ENCODE results near the gene GPANK1. TPM values are rescaled to one million over a fixed set of nuclear protein-coding genes. Genes with fewer than 3 reads are reported as not detected.

The GPANK1 gene
- total and polyA plus RNA-seq, 10 of the 15 experiments (the other 5 are each of a cell fraction or from before 2014, with no cell fraction given): 11.7 to 36.3 (median 17.5) TPM

- H3K27me3 ChIP-seq (replicated peaks in 1 of 2; ENCODE audit: control insufficient read depth in 2 of 2, insufficient read depth in 2 of 2, low read length in 1 of 2): no peaks in the 10 kb centered on the region
- no peak for FAIRE-seq
- DNase-seq (ENCODE audit: low read depth, low spot score): no peak
- no peak overlapping the region for H3K27ac ChIP-seq (ENCODE audit: control insufficient read depth, insufficient read depth)
- no peaks in the 10 kb centered on the region; the same call in 1 of the 2 replicates for H3K79me2 ChIP-seq (ENCODE audit: control insufficient read depth, insufficient read depth, low read length)
- no peaks in the 10 kb centered on the region for H3K9me3 ChIP-seq (replicated peaks; ENCODE audit: control insufficient read depth, insufficient read depth, low read length)
- H3K36me3 ChIP-seq (ENCODE audit: control insufficient read depth in 2 of 2, insufficient read depth in 2 of 2, low read length in 1 of 2): peaks cover 55 to 66% of the 10 kb centered on the region in 2 experiments
- ChIA-PET POLR2A (no interaction called here), RAD21 (ENCODE audit: unreplicated experiment) (no interaction called here), CTCF (interaction anchor here (1.1 kb wide), 1 partner anchor 10 kb away, joined by 3 read pairs; no protein-coding TSS in a partner anchor), SMC1A (ENCODE audit: uncharacterized antibody, unreplicated experiment) (interaction anchor here (0.7 kb wide), 1 partner anchor 10 kb away, joined by 3 read pairs; no protein-coding TSS in a partner anchor)
- in situ Hi-C loops (cut with MboI): no loop called here
- no peak overlapping the region for H3K4me2 ChIP-seq (ENCODE audit: control insufficient read depth, insufficient read depth)
- H3K4me3 ChIP-seq: no peak overlapping the region
- intact Hi-C loops (cut with micrococcal nuclease; ENCODE audit: unreplicated experiment): no loop called here
- WGBS (ENCODE audit: insufficient coverage, insufficient replicate concordance, low lambda C conversion rate, missing lambda C conversion rate): 95% methylated on average over 26 of the region's 26 CpGs
- H4K20me1 ChIP-seq (ENCODE audit: control insufficient read depth, insufficient read depth): no peaks in the 10 kb centered on the region
- ATAC-seq: no peak
- H3K9ac ChIP-seq (ENCODE audit: control insufficient read depth, insufficient read depth, low read length): no peak overlapping the region
- TF ChIP-seq IRF5 (IDR thresholded peaks at IDR 0.05; ENCODE audit: borderline replicate concordance) (no peak), POLR2A (IDR thresholded peaks at IDR 0.05; ENCODE audit: low read depth, low read length) (peak; percentile 73), POU2F2 (IDR thresholded peaks at IDR 0.05; ENCODE audit: borderline replicate concordance, low read depth, low read length) (no peak), POLR2AphosphoS5 (IDR thresholded peaks at IDR 0.05; ENCODE audit: low read length) (peak; percentile 64; the same call in 1 of the 2 replicates), NR2C1 (IDR thresholded peaks at IDR 0.05) (no peak)
- no TSS peak for BruUV-seq (replicated peaks)
- no peak overlapping the region for H2AFZ ChIP-seq (ENCODE audit: control insufficient read depth, low read depth, low read length)
- H3K4me1 ChIP-seq (ENCODE audit: control insufficient read depth, insufficient read depth, low read length): no peaks in the 10 kb centered on the region
Measured at GRCh38 chr6:31632279-31632946, 32.4 kb downstream of the GPANK1 start.

Measured in GM12878 (cell line).